ENCODE measurements around the gene CEP131.

The CEP131 gene

DNA sequence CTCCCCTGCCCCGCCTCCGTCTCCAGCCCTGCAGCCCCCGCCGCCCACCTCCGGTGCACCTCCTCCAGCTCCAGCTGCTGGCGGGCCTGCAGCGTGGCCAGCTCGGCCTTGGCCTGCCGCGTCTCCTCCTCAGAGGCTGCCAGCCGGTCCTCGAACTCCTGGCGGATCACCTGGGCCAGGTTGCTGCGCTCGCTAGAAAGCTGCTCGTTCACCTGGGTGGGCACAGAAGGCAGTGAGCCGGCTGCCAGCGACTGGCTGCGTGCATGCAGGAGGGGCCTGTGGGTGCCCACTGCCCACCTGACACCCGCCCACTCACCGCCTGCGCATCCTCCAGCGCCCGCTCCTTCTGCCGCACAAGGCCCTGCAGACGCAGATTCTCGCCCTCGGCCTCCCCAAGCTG is 32.2 kb downstream of the CEP131 start:
- in situ Hi-C loops (cut with HindIII; ENCODE audit: low sequenced_read_pairs), result no loop called here

DNA sequence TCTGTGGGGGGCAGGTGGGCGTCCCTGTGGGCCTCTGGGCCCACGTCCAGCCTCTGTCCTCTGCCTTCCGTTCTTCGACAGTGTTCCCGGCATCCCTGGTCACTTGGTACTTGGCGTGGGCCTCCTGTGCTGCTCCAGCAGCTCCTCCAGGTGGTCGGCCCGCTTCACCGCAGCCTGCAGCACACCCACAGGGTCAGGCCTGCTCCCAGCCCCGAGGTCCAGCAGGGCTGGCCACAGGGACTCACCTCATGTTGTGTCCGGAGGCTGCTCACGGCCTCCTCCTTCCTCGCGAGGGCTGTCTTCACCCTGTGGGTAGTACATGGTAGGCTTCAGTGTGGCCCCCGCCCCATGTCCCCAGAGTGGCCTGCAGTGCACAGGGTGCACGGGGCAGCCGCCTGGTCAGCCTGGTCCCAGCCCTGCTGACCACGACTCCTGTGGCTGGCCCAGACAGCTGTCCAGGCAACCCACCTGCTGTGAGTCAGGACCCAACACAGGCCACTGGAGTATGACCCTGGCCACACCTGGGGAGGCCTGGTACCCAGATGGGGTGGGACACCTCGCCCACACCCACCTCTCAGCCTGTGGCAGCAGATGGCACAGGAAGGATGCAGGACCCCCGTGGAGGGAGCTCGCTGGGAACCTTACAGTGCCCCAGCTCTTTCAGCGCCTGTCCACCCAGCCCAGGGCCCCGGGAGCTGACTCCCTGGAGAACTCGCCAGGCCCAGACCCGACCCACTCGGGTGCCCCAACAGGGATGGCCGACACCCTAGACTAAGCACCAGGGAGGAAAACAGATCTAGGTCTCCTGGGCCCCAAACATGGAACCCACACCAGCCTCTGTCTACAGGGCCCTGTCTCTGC is 32.9 kb downstream of the CEP131 start:
- in situ Hi-C loops (cut with HindIII; ENCODE audit: low sequenced_read_pairs), result loop anchor here (5.0 kb wide), 1 partner anchor 48 kb away; no protein-coding TSS in a partner anchor

DNA sequence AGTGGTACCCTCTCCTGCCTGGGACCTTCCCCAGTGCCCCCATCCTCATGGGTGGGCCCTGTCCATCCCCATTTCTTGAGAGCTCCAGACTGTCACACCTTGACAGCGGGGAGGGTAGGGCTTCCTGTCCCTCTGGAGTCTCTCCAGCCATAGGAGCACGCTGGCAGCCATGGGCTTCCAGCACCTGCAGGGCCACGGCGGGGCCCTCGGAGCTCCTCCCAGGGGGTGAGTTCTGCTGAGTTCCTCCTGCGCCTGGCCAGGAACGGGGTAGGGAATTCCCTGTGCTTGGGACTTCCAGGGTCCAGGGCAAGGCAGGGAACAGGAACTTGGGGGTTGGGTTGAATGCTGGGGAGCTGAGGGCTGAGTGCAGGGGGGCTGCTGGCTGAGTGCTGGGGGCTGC is 33.7 kb downstream of the CEP131 start:
- in situ Hi-C loops (cut with HindIII; ENCODE audit: low sequenced_read_pairs), result loop anchor here (5.0 kb wide), 1 partner anchor 47 kb away; no protein-coding TSS in a partner anchor

DNA sequence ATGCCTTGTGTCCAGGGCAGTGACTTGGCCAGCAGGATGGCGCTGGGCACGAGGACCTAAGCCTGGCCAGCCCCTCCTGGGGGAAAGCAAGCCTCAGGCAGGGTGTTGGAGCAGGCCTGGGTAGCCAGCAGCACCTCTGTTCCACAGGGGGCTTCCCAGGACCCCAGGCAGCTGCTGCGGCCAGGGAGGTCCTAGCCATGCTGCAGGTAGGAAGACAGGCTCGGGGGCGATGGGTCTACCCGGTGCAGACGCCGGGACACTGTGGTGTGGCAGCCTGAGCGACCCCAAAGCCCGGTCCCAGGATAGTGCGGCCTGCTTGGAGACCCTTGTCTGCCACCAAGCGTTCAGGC is 34.3 kb downstream of the CEP131 start:
- in situ Hi-C loops (cut with HindIII; ENCODE audit: low sequenced_read_pairs), result loop anchor here (5.0 kb wide), 1 partner anchor 46 kb away; no protein-coding TSS in a partner anchor

DNA sequence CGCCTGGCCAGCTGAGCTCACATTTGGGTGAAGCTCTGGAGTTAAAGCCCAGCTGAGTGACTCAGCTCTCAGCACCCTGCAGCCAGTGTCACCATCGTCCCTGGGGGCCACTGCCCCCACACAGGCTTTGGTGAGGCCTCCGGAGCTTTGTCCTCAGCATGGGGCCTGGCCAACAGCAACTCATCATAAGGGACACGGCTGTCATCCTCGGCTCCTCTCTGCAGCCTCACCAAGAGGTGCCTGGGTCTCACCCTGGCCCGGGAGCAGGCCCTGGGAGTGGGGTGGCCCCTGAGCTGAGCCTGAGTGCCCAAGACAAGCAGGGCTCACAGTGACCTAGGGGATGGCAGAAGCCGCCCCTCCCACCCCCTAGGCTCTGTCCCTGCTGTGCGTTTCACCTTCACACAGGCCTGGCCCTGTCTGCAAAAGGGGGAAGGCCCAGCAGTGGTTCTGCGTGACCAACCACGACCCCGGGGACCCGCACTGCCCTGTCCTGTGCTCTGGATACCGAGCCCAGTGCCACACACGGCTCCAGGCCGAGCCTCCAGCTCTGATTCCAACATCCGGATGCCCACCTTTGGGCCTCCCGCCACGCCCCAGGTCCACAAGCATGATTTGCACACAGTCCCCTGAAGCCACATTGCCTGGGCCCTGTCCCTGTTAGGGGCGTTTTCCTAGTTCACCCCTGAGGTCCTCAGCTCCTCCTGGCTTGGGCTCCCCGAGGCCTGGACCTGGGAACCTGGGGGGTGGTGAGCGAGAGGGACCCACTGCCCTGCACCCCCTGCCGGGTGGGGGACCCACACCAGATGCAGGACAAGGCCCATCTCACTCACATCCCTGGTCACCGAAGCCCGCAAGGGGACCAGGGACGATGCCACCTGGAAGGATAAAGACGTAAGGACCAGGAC is 34.9 kb downstream of the CEP131 start:
- in situ Hi-C loops (cut with HindIII; ENCODE audit: low sequenced_read_pairs), result loop anchor here (5.0 kb wide), 1 partner anchor 46 kb away; no protein-coding TSS in a partner anchor

DNA sequence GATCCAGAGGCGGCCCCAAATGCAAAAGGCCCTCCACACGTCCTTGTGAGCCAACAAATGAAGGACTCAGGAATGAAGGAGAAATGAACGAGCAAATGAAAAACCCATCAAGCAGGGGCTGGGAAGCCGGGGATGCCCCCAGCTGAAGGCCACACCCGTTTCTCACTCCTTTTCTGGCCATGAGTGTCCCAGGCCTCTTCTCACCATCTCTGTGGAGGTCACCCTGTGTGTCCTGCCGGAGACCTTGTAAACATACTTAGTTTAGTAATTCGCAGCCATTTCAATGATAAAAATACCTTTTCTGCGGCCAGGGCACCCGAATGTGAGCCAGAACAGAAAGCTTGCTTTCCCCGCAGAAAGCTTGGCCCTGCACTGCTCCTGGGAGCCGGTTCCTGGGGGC is 35.6 kb downstream of the CEP131 start:
- in situ Hi-C loops (cut with HindIII; ENCODE audit: low sequenced_read_pairs), result loop anchor here (5.0 kb wide), 1 partner anchor 45 kb away; no protein-coding TSS in a partner anchor

DNA sequence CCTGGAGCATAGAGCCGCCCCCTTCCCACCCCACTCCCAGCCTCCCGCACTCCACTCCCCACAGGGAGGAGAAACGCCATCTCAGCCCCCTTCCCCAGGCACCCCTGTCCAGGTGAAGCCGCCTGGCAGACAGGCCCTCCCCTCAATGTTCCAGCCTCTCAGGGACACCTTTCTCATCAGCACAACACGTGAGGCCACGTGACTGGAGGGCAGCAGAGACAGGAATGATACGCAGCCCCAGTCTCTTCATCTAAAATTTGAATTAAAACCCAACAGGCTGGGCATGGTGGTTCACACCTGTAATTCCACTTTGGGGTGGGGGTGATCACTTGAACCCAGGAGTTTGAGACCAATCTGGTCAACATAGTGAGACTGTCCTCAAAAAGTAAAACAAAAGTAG is 36.6 kb downstream of the CEP131 start:
- in situ Hi-C loops (cut with HindIII; ENCODE audit: low sequenced_read_pairs), result loop anchor here (5.0 kb wide), 1 partner anchor 44 kb away; no protein-coding TSS in a partner anchor

DNA sequence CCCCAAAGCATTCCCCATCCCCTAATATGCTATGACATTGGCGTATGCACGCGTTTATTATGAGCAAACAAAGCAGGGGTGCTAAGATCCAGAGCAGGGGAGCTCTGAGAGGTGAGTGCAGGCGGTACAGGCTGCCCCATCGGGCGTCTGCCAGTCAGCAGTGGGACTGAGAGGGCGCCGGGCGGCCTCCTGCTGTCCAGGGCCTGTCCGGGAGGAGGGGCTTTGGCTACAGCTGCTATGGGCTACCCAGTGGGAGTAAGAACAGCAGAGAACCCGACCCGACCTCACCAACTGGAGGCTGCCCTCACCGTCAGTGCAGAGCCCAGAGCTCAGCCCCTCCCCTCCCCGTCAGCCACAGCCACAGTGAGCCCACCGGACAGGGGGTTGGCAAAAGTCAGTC is 38.2 kb downstream of the CEP131 start:
- in situ Hi-C loops (cut with HindIII; ENCODE audit: low sequenced_read_pairs), result no loop called here

DNA sequence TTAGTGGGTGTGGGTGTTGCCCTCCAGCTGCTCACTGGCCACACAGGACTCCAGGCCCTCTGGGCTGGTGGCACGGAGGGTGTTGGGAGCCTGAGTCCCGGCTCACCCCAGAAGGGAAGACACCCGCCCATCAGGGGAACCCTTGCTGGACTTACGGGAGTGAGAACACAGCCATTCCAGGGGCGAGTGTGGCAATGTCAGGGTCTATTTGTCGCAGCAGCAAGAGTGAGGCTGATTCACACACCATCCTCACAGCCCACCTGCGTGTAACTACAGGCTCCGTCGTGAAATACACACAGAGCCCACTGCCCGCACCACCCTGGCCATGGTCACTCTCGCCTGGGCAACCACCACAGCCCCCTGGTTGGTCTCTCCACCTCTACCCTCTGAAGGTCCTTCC is 39.0 kb downstream of the CEP131 start:
- in situ Hi-C loops (cut with HindIII; ENCODE audit: low sequenced_read_pairs), result no loop called here

DNA sequence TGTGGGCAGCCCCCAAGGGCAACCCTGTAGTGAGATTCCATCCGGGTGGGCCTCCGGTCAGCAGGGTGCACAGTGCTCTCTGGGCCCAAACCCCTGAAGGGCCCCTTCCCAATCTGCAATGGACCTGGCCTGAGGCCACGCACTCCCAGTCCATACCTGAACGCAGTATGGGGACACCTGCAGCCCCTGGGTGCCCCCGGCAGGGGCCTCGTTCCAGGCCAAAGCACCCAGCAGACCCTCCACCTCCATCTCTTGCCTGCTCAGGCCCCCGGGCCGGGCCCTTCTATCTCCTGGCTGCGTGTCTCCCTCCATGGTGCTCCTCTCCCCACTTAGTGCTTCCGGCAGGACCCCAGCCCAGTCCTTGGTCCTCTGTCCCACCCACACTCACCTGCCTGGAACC is 39.4 kb downstream of the CEP131 start:
- in situ Hi-C loops (cut with HindIII; ENCODE audit: low sequenced_read_pairs), result no loop called here

DNA sequence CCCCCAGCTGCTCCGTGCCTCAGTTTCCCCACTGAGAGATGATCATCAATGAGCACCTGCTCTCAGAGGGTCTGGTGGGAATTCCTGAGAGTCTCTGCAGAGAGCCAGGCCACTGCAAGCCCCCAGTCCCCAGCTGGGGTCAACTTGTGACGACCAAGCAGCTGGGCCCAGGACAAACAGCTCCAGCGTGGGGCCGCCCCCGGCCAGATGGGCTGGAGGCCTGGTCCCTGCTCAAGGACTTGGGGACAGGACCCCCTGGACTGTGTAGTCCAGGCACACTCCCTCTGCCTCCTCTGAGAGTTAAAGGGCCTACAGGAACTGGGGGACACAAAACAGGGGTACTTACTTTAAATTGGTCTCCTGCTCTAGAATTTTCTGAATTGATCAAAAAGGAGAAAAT is 40.2 kb downstream of the CEP131 start:
- in situ Hi-C loops (cut with HindIII; ENCODE audit: low sequenced_read_pairs), result no loop called here

DNA sequence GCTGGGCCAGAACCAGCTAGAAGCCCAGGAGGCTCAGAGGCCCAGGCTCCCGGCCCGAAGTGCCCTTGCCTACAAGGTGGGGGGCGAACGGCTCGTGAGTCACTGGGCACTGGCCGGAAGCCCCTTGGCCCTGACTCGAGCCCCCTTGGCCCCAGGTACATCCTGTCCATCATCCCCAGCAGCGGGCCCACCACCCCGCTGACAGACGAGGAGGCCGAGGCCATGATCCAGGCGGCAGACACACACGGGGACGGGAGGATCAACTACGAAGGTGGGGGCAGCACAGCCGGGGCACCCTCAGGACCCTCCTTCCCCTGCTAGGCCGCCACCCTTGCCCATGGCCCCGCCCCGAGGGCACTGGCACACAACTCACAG is 41.0 kb downstream of the CEP131 start:
- in situ Hi-C loops (cut with HindIII; ENCODE audit: low sequenced_read_pairs), result no loop called here

DNA sequence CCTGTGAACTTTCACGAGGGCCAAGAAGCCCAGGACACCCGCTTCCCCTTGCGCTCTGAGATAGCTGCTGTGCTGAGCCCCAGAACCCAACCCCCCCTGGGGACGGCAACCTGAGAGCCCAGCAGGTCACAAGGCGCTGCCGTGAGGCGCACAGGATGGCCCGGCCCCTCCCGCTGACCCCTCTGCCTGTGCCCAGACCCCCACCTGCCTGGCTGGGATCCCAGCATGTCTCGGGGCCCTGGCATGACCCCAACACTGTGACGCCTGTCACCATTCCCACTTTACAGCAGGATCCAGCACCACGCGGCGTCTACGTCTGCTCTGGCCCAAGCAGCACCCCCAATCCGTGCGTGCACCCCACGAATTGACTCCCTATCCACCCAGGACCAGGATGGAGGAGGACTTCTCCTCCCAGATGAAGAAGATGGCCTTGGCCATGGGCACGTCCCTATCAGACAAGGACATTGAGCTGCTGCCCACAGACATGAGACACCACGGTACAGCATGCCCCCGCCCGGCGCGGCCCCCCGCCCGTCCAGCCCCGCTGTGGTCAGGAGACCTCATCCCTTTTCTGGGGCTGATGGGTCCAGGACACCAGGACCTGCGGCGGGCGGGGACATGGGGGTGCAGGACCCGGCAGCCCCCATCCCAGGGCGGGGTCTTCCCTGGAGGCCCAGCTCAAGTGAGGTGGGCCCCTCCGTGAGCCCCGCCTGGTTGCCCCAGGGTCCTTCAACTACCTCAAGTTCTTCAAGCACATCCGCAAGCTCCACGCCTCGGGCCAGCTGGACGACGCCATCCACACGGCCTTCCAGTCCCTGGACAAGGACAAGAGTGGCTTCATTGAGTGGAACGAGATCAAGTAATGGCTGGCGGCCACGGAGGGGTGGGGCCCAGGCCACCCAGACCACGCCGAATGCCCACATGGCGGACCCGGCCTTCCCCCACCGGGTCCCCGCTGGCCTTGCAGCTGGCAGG is 41.6 kb downstream of the CEP131 start:
- in situ Hi-C loops (cut with HindIII; ENCODE audit: low sequenced_read_pairs), result no loop called here

DNA sequence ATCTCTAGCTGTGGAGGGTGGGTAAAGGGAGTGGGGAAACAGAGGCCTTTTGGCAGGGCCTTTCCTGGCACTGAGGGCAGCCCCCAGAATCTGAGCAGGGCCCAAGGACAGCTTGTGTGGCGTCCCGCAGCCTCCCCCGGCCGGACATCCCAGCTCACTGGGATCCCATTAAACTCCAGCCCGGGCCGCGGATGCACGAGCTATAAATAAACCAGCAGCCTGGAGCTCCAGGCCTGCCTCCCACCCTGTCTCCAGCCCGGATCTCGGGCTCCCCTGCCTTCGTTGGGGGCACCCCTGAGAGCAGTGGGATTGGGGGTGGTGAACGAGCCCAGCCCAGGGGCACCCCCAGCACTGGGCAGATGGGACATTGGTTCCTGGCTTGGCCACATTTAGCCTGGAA is 42.9 kb downstream of the CEP131 start:
- in situ Hi-C loops (cut with HindIII; ENCODE audit: low sequenced_read_pairs), result no loop called here

DNA sequence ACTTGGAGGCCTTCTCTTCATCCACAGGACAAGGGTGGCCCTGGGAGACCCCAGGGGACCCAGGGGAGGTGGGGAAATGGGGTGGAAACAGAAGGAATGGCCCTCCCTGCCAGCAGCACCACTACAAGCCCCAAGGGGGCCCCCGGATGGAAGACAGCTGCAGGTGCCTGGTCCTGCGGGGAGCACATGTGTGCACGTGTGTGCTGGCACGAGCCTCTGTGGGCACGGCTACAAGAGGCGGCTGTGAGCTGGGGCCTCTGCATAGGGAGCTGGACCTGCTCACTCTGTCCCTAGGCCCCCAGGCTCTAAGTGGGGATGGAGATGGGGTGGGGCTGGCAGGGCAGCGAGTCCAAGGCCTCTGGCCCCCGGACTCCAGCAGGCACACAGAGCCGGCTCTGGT is 43.5 kb downstream of the CEP131 start:
- in situ Hi-C loops (cut with HindIII; ENCODE audit: low sequenced_read_pairs), result no loop called here

DNA sequence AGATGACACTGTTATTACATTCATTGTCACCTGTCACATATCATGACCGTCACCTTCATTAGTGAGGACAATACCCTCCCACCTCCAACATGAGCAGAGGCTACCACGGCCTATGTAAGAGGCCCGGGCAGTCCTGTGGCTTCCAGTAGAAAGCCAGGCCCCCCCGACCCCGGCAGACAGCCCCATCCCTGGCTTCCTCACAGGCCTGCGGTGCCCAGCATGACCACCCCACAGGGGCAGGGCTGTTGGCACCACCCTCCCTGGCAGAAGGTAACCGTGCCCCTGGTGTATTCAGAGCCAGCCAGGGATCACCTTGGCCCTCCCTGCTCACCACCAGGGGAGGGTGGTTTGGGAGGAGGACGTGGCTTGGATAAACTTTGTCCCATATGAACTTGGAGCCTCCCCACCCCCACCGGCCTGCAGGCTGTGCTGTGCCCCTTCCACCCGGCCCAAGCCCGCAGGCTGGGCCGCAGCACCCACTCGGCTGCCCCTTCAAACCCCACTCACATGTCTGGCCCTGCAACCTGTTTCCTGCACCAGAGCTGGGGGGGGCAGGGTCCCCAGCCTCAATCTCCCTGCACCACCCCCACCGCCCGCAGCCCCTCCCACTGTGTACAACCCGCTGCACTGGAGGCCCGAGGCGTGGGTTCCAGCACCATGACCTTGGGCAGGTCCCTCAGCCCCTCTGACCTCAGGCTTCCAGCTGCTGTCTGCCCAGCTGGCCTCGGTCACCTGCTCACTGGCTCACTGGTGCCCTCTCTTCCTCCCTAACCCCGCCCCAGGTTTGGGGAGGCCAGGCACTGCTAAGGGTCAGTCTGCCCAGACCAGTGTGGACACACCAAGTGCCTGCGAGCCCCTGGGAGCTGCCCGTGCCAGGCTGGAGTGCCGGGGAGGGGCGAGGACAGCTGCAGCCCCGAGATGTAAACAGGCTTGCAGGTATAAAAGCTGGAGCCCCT is 44.4 kb downstream of the CEP131 start:
- in situ Hi-C loops (cut with HindIII; ENCODE audit: low sequenced_read_pairs), result no loop called here

DNA sequence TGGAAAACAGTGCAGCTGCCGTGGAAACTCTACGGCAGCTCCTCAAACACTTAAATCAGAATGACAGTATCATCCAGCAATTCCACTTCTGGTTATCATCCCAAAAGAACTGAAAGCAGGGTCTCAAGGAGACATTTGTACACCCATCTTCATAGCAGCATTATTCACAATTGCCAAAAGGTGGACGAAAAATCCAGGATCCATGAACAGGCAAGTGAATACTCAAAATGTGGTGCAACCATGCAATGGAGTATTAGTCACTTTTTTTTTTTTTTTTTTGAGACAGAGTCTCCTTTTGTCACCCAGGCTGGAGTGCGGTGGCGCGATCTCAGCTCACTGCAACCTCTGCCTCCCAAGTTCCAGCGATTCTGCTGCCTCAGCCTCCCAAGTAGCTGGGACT is 46.1 kb downstream of the CEP131 start:
- in situ Hi-C loops (cut with HindIII; ENCODE audit: low sequenced_read_pairs), result no loop called here

DNA sequence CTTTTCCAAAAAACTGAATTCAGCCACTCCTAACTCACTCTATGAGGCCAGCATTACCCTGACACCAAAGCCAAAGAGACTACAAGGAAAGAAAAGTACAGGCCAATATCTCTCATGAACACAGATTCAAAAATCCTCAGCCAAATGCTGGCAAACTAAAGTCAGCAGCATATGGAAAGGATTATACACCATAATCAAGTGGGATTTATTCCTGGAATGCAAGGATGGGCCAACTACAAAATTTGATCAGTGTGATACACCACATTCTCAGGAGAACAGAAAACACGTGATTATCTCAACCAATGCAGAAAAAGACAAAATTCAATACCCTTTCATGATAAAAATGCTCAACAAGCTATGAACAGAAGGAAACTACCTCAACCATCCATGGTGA is 49.0 kb downstream of the CEP131 start:
- in situ Hi-C loops (cut with HindIII; ENCODE audit: low sequenced_read_pairs), result no loop called here

DNA sequence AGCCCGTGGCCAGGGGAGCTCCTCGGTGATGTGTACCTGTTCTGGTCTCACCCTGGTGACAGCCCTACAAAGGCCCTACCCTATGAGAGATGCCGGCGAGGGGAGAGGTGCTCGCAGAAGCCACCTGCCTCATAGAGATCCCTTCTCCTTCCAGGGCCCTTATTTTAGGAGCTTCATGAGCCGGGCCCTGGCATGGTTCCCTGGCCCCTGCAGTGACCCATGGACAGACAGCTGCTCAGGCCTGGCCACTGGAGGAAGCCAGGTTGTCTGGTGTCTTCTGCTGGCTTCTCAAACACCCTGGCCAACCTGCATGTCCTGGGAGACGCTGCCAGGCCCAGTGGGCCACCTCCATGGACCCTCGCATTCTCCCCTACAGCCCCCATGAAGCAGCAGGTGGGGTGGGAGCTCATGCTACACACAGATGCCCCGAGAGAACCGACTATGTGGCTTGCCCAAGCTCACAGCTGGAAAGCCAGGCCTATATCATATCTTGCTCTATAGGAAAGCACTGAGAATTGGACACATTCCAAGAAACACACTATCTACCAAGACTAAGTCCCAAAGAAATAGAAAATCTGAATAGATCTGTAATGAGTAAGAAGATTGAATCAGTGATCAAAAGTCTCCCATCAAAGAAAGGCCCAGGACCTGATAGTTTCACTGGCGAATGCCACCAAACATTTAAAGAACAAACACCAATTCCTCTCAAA is 49.6 kb downstream of the CEP131 start:
- in situ Hi-C loops (cut with HindIII; ENCODE audit: low sequenced_read_pairs), result no loop called here

Measured in DLD1 (cell line).